Transverse colon (tissue), 4 donors: ENCODE results near the gene CSE1L. TPM values are rescaled to one million over a fixed set of nuclear protein-coding genes. Genes with fewer than 3 reads are reported as not detected.
"Not testable (repeated sequence)": the region's sequence is repeated elsewhere in the genome, so short reads cannot be mapped to it uniquely, and the experiment has no call there.

Experiments
- DNase-seq: peaks from one replicate; pipeline ENCODE4 v3.0.0-alpha.2; 2019
- H3K27ac ChIP-seq, 4 donors: fragments of 200-600 bp; sonication (generic); 2 replicates each; pipeline ENCODE4 v1.5.1; 2016 to 2018; ENCODE audit warnings: inconsistent platforms in 4 of 4
- H3K27me3 ChIP-seq: fragments of 200-600 bp; sonication (generic); 2 replicates; pipeline ENCODE4 v1.5.1; 2017; ENCODE audit warnings: inconsistent platforms
- H3K36me3 ChIP-seq, 4 donors: fragments of 200-600 bp; sonication (generic); 2 replicates each; pipeline ENCODE4 v1.5.1; 2017 to 2019; ENCODE audit warnings: inconsistent platforms in 4 of 4
- H3K4me1 ChIP-seq, 4 donors: fragments of 200-600 bp; sonication (generic); 2 replicates each; pipeline ENCODE4 v1.5.1; 2017 to 2020; ENCODE audit warnings: inconsistent platforms in 4 of 4
- H3K4me3 ChIP-seq, 4 donors: fragments of 200-600 bp; sonication (generic); 1 replicate in 1 of 4; 2 replicates in 3 of 4; pipeline versions ENCODE4 v1.5.1 to v1.6.1; 2017 to 2019; ENCODE audit warnings: inconsistent platforms in 4 of 4
- H3K9me3 ChIP-seq, 2 donors: fragments of 200-600 bp; sonication (generic); 2 replicates each; pipeline ENCODE4 v1.5.1; 2017 to 2019; ENCODE audit warnings: inconsistent platforms in 2 of 2
- EP300 ChIP-seq: sonication (generic); formaldehyde crosslinking; IDR thresholded peaks from one replicate; pipeline ENCODE4 v1.6.1; 2017; ENCODE audit warnings: antibody characterized with exemption, low read depth
- POLR2A ChIP-seq: fragments of 450-650 bp; IDR thresholded peaks from one replicate; pipeline ENCODE4 v1.6.1; 2016; ENCODE audit warnings: antibody characterized with exemption, mild to moderate bottlenecking, moderate library complexity
- POLR2AphosphoS5 ChIP-seq, 3 donors: sonication (generic); formaldehyde crosslinking; IDR thresholded peaks; one replicate each; pipeline ENCODE4 v1.6.1; 2016; ENCODE audit warnings: antibody characterized with exemption in 3 of 3
- WGBS, 2 donors: methylation state at CpG; one replicate each; pipeline ENCODE4 v1.1.5; 2018; ENCODE audit warnings: low coverage in 1 of 2; 5-methylcytosine and 5-hydroxymethylcytosine counted together
- in situ Hi-C, 4 donors: fragments of 200-750 bp; cut with MboI; loops; one replicate each; pipeline versions ENCODE4 v1.15.0 to v1.15.1; 2017; ENCODE audit warnings: low sequenced_read_pairs in 3 of 4, low pct_ligation_motif_present in 1 of 4, low pct_unique_long_range_greater_than_20kb in 1 of 4
- intact Hi-C: fragments of 100-400 bp; cut with DNase I; formaldehyde crosslinking; loops from one replicate; pipeline ENCODE4 v1.15.1; 2023; ENCODE audit warnings: low total_unique reads
- total RNA-seq, 4 donors: library from RNA; depleted of rRNA; stranded (reverse); fragments of >200 nt; gene quantifications; one replicate each; pipeline ENCODE4 v1.1.0, GENCODE V29; 2016
- TF ChIP-seq, protein P1 (sequence below), 5 experiments: fragments of 200-600 bp in 3 of 5; fragments of 450-650 bp in 2 of 5; sonication (generic) in 3 of 5; IDR thresholded peaks; 1 replicate in 2 of 5; 2 replicates in 3 of 5; pipeline ENCODE4 v1.5.1; 2016 to 2017; ENCODE audit warnings: antibody characterized with exemption in 5 of 5, inconsistent platforms in 3 of 5, mild to moderate bottlenecking in 2 of 5, moderate library complexity in 1 of 5

The CSE1L gene
- total RNA-seq, 4 donors from 2014 or later = 11.5 to 27.0 (median 15.5) TPM

DNA sequence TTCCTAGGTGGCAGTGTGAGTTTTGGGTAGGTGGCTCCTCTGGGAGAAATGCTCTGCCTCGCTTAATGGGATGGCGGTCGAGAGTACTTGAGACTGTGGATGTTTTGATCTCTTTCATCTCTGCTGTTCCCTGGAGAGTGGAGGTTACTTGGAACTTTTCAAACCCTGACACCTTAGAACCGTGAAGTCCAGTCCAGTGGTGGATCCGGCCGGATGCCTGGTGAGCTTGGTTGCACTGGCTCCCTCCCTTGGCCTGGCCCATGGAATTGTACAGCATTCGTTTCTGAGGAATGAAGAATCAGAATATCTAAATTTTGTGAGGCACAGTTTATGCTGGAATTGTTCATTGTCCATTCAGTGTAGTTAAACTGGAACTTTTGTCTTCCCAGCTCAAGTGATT lies 51.0 kb downstream of the CSE1L start:
- intact Hi-C loops = no loop called here
- H3K36me3 ChIP-seq = peaks cover 0 to 43% (median 21%) of the 10 kb centered on the region in 4 donors
- 96 to 100% methylated on average over 1 to 7 of the region's 7 CpGs for WGBS, 2 donors

DNA sequence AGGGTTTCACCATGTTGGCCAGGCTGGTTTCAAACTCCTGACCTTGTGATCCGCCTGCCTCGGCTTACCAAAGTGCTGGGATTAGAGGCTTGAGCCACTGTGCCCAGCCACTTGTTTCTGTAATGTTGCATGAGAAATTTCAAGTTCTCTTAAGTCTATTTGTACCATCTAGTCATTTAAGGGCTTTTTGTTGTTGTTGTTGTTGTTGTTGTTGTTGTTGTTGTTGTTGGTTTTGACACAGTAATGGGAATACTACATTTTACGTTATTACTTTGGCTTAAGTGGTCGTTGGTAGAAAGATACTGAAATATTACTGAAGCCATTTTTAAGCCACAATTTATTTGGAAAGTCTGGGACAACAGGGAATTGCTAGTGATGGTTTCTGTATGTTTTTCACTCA lies 52.0 kb downstream of the CSE1L start:
- Histone ChIP-seq H3K4me3 (no peak overlapping the region), H3K27me3 (no peaks in the 10 kb centered on the region), H3K9me3 (no peaks in the 10 kb centered on the region), H3K4me1 (no peaks in the 10 kb centered on the region), H3K36me3 (peaks cover 0 to 48% (median 21%) of the 10 kb centered on the region in 4 donors), H3K27ac (no peak overlapping the region)
- TF ChIP-seq, protein P1, sequence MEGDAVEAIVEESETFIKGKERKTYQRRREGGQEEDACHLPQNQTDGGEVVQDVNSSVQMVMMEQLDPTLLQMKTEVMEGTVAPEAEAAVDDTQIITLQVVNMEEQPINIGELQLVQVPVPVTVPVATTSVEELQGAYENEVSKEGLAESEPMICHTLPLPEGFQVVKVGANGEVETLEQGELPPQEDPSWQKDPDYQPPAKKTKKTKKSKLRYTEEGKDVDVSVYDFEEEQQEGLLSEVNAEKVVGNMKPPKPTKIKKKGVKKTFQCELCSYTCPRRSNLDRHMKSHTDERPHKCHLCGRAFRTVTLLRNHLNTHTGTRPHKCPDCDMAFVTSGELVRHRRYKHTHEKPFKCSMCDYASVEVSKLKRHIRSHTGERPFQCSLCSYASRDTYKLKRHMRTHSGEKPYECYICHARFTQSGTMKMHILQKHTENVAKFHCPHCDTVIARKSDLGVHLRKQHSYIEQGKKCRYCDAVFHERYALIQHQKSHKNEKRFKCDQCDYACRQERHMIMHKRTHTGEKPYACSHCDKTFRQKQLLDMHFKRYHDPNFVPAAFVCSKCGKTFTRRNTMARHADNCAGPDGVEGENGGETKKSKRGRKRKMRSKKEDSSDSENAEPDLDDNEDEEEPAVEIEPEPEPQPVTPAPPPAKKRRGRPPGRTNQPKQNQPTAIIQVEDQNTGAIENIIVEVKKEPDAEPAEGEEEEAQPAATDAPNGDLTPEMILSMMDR (IDR thresholded peaks at IDR 0.05) = no peak
- TF ChIP-seq POLR2AphosphoS5 (IDR thresholded peaks at IDR 0.05) (no peak), EP300 (no peak), POLR2A (no peak)
- intact Hi-C loops = no loop called here
- DNase-seq = no peak
- WGBS, 2 donors = 95 to 100% methylated on average over 2 to 4 of the region's 4 CpGs
- in situ Hi-C loops = no loop called here

More for the DNA sequence above, 51.0 kb downstream of the CSE1L start:
- Histone ChIP-seq H3K9me3 (no peaks in the 10 kb centered on the region), H3K27ac (no peak overlapping the region), H3K4me1 (no peaks in the 10 kb centered on the region), H3K4me3 (no peak overlapping the region), H3K27me3 (no peaks in the 10 kb centered on the region)
- in situ Hi-C loops = no loop called here
- DNase-seq = no peak
- TF ChIP-seq, protein P1 (IDR thresholded peaks at IDR 0.05) = no peak
- no peak for TF ChIP-seq POLR2AphosphoS5 (IDR thresholded peaks at IDR 0.05)
- TF ChIP-seq POLR2A = no peak
- TF ChIP-seq EP300 = no peak

DNA sequence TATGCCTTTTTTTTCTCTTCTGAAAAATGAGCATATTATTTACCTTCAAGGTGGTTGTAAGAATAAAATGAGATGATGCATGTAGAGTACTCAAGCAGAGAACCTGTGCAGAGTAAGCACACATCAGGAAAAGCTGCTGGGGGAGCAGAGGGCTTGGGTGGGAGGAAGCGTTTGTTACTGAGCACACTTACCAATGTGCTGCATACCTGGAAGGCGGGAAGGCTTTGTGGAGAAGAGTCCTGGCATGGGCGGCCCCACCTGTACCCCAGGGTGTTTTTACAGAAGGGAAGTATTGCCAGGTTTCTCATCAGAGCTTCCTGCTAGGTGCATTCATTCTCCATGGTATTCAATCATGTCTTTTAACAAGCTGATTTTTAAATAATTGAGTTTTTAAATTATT lies 52.9 kb downstream of the CSE1L start:
- 87 to 94% methylated on average over 2 to 3 of the region's 3 CpGs for WGBS, 2 donors
- no peak overlapping the region for H3K27ac ChIP-seq
- no peak for DNase-seq
- intact Hi-C loops = no loop called here
- H3K4me1 ChIP-seq = no peaks in the 10 kb centered on the region
- no peak overlapping the region for H3K4me3 ChIP-seq
- peaks cover 0 to 48% (median 21%) of the 10 kb centered on the region in 4 donors for H3K36me3 ChIP-seq
- no peaks in the 10 kb centered on the region for H3K9me3 ChIP-seq
- no peaks in the 10 kb centered on the region for H3K27me3 ChIP-seq
- in situ Hi-C loops = no loop called here
- no peak for TF ChIP-seq EP300
- TF ChIP-seq POLR2AphosphoS5 (IDR thresholded peaks at IDR 0.05) = no peak
- TF ChIP-seq, protein P1 (IDR thresholded peaks at IDR 0.05) = no peak
- no peak for TF ChIP-seq POLR2A

DNA sequence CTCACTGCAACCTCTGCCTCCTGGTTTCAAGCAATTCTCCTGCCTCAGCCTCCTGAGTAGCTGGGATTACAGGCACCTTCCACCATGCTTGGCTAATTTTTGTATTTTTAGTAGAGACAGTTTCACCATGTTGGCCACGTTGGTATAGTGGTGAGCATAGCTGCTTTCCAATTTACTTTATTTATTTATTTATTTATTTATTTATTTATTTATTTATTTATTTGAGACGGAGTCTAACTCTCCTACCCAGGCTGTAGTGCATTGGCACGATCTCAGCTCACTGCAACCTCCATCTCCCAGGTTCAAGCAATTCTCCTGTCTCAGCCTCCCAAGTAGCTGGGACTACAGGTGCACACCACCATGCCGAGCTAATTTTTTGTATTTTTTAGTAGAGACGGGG lies 54.2 kb downstream of the CSE1L start:
- WGBS, 2 donors = 66 to 80% methylated on average over 4 to 5 of the region's 5 CpGs
- intact Hi-C loops, H3K9me3 ChIP-seq, H3K27ac ChIP-seq, in situ Hi-C loops, DNase-seq, H3K4me1 ChIP-seq, H3K27me3 ChIP-seq, H3K4me3 ChIP-seq: not testable (repeated sequence)
- peaks cover 0 to 47% (median 16%) of the 10 kb centered on the region in 4 donors for H3K36me3 ChIP-seq

DNA sequence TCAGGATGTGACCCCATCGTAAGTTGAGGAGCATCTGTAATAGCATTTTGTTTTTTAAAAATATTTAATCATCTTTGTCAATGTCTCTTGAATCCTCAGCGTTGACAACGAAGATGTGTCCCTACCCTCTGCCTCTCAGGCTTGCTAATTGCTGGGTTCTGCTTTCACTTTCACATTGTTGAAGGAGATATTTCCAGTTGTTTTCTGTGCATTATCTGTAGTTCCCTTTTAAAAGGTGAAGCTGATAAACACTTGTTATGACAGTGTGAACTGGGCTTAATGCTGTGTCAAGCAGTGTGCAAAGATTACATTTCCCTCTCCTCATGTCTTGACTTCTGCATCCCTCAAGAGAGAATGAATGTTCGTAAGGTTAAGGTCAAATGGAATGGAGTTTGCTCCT lies 54.9 kb downstream of the CSE1L start:
- Histone ChIP-seq H3K4me1 (no peaks in the 10 kb centered on the region), H3K27ac (no peak overlapping the region), H3K4me3 (no peak overlapping the region), H3K27me3 (no peaks in the 10 kb centered on the region), H3K36me3 (peaks cover 0 to 41% (median 12%) of the 10 kb centered on the region in 4 donors), H3K9me3 (no peaks in the 10 kb centered on the region)
- DNase-seq = no peak
- TF ChIP-seq POLR2AphosphoS5 (IDR thresholded peaks at IDR 0.05) (no peak), POLR2A (no peak), EP300 (no peak)
- TF ChIP-seq, protein P1 (IDR thresholded peaks at IDR 0.05) = no peak
- in situ Hi-C loops (no loop called here), intact Hi-C loops (no loop called here)
- WGBS, 2 donors = 80 to 81% methylated on average over 4 of the region's 4 CpGs
